IPS-20b (cell line): ENCODE measurements around the gene NPEPL1.

Experiments used
- H3K27ac ChIP-seq: one replicate; pipeline ENCODE4 v1.5.1; 2013; ENCODE audit warnings: low read length
- H3K27me3 ChIP-seq: 2 replicates; pipeline ENCODE4 v1.6.1; 2013; ENCODE audit warnings: mild to moderate bottlenecking, low read length, inconsistent platforms; ENCODE audit not compliant: insufficient read depth
- H3K36me3 ChIP-seq: 2 replicates; pipeline ENCODE4 v1.6.1; 2013; ENCODE audit warnings: low read depth, mild to moderate bottlenecking, inconsistent platforms, low read length, moderate library complexity; ENCODE audit not compliant: insufficient read depth
- H3K4me1 ChIP-seq: 2 replicates; pipeline ENCODE4 v1.6.1; 2013; ENCODE audit warnings: mild to moderate bottlenecking, control low read depth, inconsistent platforms, low read length, moderate library complexity; ENCODE audit not compliant: insufficient read depth
- H3K4me3 ChIP-seq: 2 replicates; pipeline ENCODE4 v1.5.1; 2013; ENCODE audit warnings: mild to moderate bottlenecking, low read length, inconsistent platforms
- H3K9ac ChIP-seq: 2 replicates; pipeline ENCODE4 v1.6.1; 2013; ENCODE audit warnings: low read depth, mild to moderate bottlenecking, inconsistent platforms, low read length, moderate library complexity
- H3K9me3 ChIP-seq: 2 replicates; pipeline ENCODE4 v1.6.1; 2013; ENCODE audit warnings: mild to moderate bottlenecking, low read depth, low read length, inconsistent platforms; ENCODE audit not compliant: insufficient read depth

Gene NPEPL1

DNA sequence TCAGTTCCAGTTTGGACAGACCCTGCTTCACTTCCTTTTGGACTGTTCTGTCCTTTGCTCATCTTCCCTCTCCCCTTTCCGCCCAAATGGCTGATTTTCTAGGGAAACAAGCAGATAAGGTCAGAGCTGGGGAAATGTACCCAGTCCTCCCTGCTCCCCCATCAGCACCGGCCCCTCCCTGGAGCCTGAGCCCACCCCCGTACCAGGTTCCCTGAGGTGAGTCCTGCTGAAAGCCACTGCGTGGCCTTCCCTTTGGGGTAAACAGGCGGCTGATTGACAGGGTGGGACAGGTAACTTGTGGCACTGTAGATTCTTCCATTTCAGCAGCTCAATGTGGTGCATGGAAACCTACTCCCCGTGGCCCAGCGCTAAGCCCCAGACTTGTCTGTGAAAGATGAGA, 70.5 kb downstream of the NPEPL1 start:
- Histone ChIP-seq H3K9ac (no peak overlapping the region), H3K27me3 (no peaks in the 10 kb centered on the region), H3K4me3 (no peak overlapping the region), H3K36me3 (no peaks in the 10 kb centered on the region), H3K9me3 (peaks cover 10% of the 10 kb centered on the region; the same call in 1 of the 2 replicates), H3K4me1 (no peaks in the 10 kb centered on the region), H3K27ac (no peak overlapping the region)
